HEK293T (cell line): ENCODE results near the gene CHD9NB.

ENCODE experiments used
- CTCF ChIA-PET: fragments of 350-600 bp; formaldehyde crosslinking; extraction: SDS; loops from one replicate; lab custom pipeline; 2021; ENCODE audit warnings: antibody characterized with exemption, inconsistent platforms; lab: Yijun Ruan, JAX
- POLR2A ChIA-PET: fragments of 350-600 bp; formaldehyde crosslinking; extraction: SDS; loops from one replicate; lab custom pipeline; 2020; ENCODE audit warnings: antibody characterized with exemption, inconsistent platforms; lab: Yijun Ruan, JAX
- DNase-seq: peaks from one replicate; pipeline ENCODE4 v3.0.0; 2012; ENCODE audit warnings: mixed read lengths; ENCODE audit errors: extremely low spot score
- ARNT ChIP-seq: fragments of 450-650 bp; IDR thresholded peaks from 2 replicates; pipeline ENCODE4 v1.6.1; 2017; ENCODE audit warnings: mild to moderate bottlenecking
- BHLHE40 ChIP-seq: fragments of 450-650 bp; IDR thresholded peaks from 2 replicates; pipeline ENCODE4 v1.6.1; 2016; ENCODE audit warnings: mild to moderate bottlenecking, moderate library complexity, borderline replicate concordance
- CTBP1 ChIP-seq: fragments of 450-650 bp; IDR thresholded peaks from 2 replicates; pipeline ENCODE4 v1.6.1; 2016; ENCODE audit warnings: borderline replicate concordance
- ELF4 ChIP-seq: fragments of 450-650 bp; IDR thresholded peaks from 2 replicates; pipeline ENCODE4 v1.6.1; 2017; ENCODE audit warnings: antibody characterized with exemption
- FOXA1 ChIP-seq: fragments of 450-650 bp; IDR thresholded peaks from 2 replicates; pipeline ENCODE4 v1.6.1; 2016; ENCODE audit warnings: mild to moderate bottlenecking
- FOXK2 ChIP-seq: fragments of 450-650 bp; IDR thresholded peaks from 2 replicates; pipeline ENCODE4 v1.6.1; 2016; ENCODE audit warnings: mild to moderate bottlenecking
- FOXM1 ChIP-seq: fragments of 450-650 bp; IDR thresholded peaks from 2 replicates; pipeline ENCODE4 v1.6.1; 2017; ENCODE audit warnings: mild to moderate bottlenecking, borderline replicate concordance
- HDGF ChIP-seq: fragments of 450-650 bp; IDR thresholded peaks from 2 replicates; pipeline ENCODE4 v1.6.1; 2017; ENCODE audit warnings: antibody characterized with exemption, borderline replicate concordance
- L3MBTL2 ChIP-seq: fragments of 450-650 bp; conservative IDR thresholded peaks from 2 replicates; pipeline ENCODE4 v1.6.1; 2016; ENCODE audit warnings: mild to moderate bottlenecking
- LEF1 ChIP-seq: fragments of 450-650 bp; IDR thresholded peaks from 2 replicates; pipeline ENCODE4 v1.6.1; 2017; ENCODE audit warnings: mild to moderate bottlenecking, borderline replicate concordance
- NFRKB ChIP-seq: fragments of 450-650 bp; IDR thresholded peaks from 2 replicates; pipeline ENCODE4 v1.6.1; 2016; ENCODE audit warnings: mild to moderate bottlenecking, moderate library complexity
- PKNOX1 ChIP-seq: fragments of 450-650 bp; IDR thresholded peaks from 2 replicates; pipeline ENCODE4 v1.6.1; 2016
- SP1 ChIP-seq: fragments of 450-650 bp; IDR thresholded peaks from 2 replicates; pipeline ENCODE4 v1.6.1; 2017
- SUZ12 ChIP-seq: fragments of 450-650 bp; IDR thresholded peaks from 2 replicates; pipeline ENCODE4 v1.6.1; 2016; ENCODE audit warnings: mild to moderate bottlenecking
- TARDBP ChIP-seq: fragments of 450-650 bp; IDR thresholded peaks from 2 replicates; pipeline ENCODE4 v1.6.1; 2016
- ZNF384 ChIP-seq: fragments of 450-650 bp; IDR thresholded peaks from 2 replicates; pipeline ENCODE4 v1.6.1; 2016

CHD9NB gene

GRCh38 chr16:53090591-53091411 is 38.1 kb upstream of the CHD9NB start:
- CTCF ChIA-PET, result no interaction called here
- TF ChIP-seq ZNF384, result no peak
- no peak for TF ChIP-seq LEF1
- TF ChIP-seq L3MBTL2, result no peak
- TF ChIP-seq FOXM1, result no peak
- TF ChIP-seq NFRKB, result no peak
- no peak for TF ChIP-seq TARDBP
- TF ChIP-seq HDGF, result no peak
- TF ChIP-seq ELF4, result no peak
- TF ChIP-seq ARNT, result no peak
- TF ChIP-seq CTBP1, result no peak
- no peak for TF ChIP-seq PKNOX1
- TF ChIP-seq FOXK2, result no peak
- POLR2A ChIA-PET, result no interaction called here
- DNase-seq, result no peak

- ChIA-PET CTCF (no interaction called here), POLR2A (interaction anchor here (0.6 kb wide), 1 partner anchor 39 kb away, joined by 3 read pairs; no protein-coding TSS in a partner anchor)
- no peak for DNase-seq
- TF ChIP-seq LEF1, result no peak
- TF ChIP-seq SP1, result no peak
- no peak for TF ChIP-seq CTBP1
- no peak for TF ChIP-seq ZNF384
- no peak for TF ChIP-seq SUZ12
- no peak for TF ChIP-seq FOXK2
- TF ChIP-seq ARNT, result no peak
- no peak for TF ChIP-seq NFRKB
- TF ChIP-seq HDGF, result no peak
- no peak for TF ChIP-seq ELF4
- TF ChIP-seq L3MBTL2, result no peak
- TF ChIP-seq BHLHE40, result no peak
- TF ChIP-seq TARDBP, result no peak
- TF ChIP-seq PKNOX1, result no peak
Measured at GRCh38 chr16:53090286-53090590, 37.5 kb upstream of the CHD9NB start.

GRCh38 chr16:53089434-53090285 is 37.0 kb upstream of the CHD9NB start:
- POLR2A ChIA-PET, result interaction anchor here (0.6 kb wide), 1 partner anchor 40 kb away, joined by 3 read pairs; no protein-coding TSS in a partner anchor
- CTCF ChIA-PET, result no interaction called here
- TF ChIP-seq PKNOX1 (no peak), FOXK2 (no peak), SUZ12 (no peak), NFRKB (no peak), HDGF (no peak), BHLHE40 (no peak), ARNT (no peak), SP1 (no peak), TARDBP (no peak), FOXA1 (no peak), ELF4 (no peak), L3MBTL2 (no peak), CTBP1 (no peak), FOXM1 (no peak), LEF1 (no peak), ZNF384 (no peak)

GRCh38 chr16:53087101-53087500 is 34.4 kb upstream of the CHD9NB start:
- POLR2A ChIA-PET, result interaction anchor here (1.7 kb wide), 1 partner anchor 12 kb away, joined by 7 read pairs; no protein-coding TSS in a partner anchor
- TF ChIP-seq SUZ12 (no peak), ZNF384 (no peak), FOXK2 (no peak), ELF4 (no peak), FOXM1 (no peak), BHLHE40 (no peak), ARNT (no peak), CTBP1 (no peak), LEF1 (no peak), TARDBP (no peak), PKNOX1 (no peak), L3MBTL2 (no peak), HDGF (no peak), FOXA1 (no peak), NFRKB (no peak), SP1 (no peak)
- no peak for DNase-seq
- CTCF ChIA-PET, result no interaction called here

More at GRCh38 chr16:53089434-53090285, 37.0 kb upstream of the CHD9NB start:
- no peak for DNase-seq

- no peak for DNase-seq
- TF ChIP-seq CTBP1 (no peak), ARNT (no peak), LEF1 (no peak), NFRKB (no peak)
- ChIA-PET CTCF (no interaction called here), POLR2A (interaction anchor here (0.5 to 1.7 kb wide), 2 partner anchors 13 to 68 kb away, joined by 3 to 7 read pairs; no protein-coding TSS in a partner anchor)
Measured at GRCh38 chr16:53085931-53086421, 33.3 kb upstream of the CHD9NB start.
